H4 (cell line): Measurements from ENCODE around the gene SGMS2. TPM values are rescaled to one million over a fixed set of nuclear protein-coding genes. Genes with fewer than 3 reads are reported as not detected.

Experiments
- DNase-seq: peaks from one replicate; pipeline ENCODE4 v3.0.0-alpha.2; 2015; ENCODE audit warnings: low spot score
- total RNA-seq: library from RNA; depleted of rRNA; stranded (reverse); fragments of >200 nt; shearing (Covaris generic); gene quantifications from 2 replicates; pipeline ENCODE4 v1.2.3, GENCODE V29; 2014; rRNA removed

The SGMS2 gene
- total RNA-seq = 26.8 and 51.1 TPM in 2 replicates

GRCh38 chr4:107824350-107825071, at the start of gene SGMS2:
Gene SGMS2, plus strand, starts transcription at chr4:107824932. Its CDS starts 70,622 bp downstream, at chr4:107895554.
- peak; percentile 86 for DNase-seq

GRCh38 chr4:107777890-107778289, 46.8 kb upstream of the SGMS2 start:
- no peak for DNase-seq

- no peak for DNase-seq
These were observed 45.8 kb upstream of the SGMS2 start for GRCh38 chr4:107778784-107779530.

GRCh38 chr4:107780665-107781064, 44.1 kb upstream of the SGMS2 start:
- DNase-seq = no peak

GRCh38 chr4:107791902-107792301, 32.8 kb upstream of the SGMS2 start:
- no peak for DNase-seq

GRCh38 chr4:107792711-107793110, 32.0 kb upstream of the SGMS2 start:
- DNase-seq = no peak

- DNase-seq = no peak
These were observed 30.7 kb upstream of the SGMS2 start for GRCh38 chr4:107793996-107794395.

GRCh38 chr4:107799669-107800450, 24.9 kb upstream of the SGMS2 start:
- DNase-seq = no peak

- no peak for DNase-seq
These were observed 24.0 kb upstream of the SGMS2 start for GRCh38 chr4:107800706-107801105.

GRCh38 chr4:107801766-107802211, 22.9 kb upstream of the SGMS2 start:
- peak; percentile 98 for DNase-seq

GRCh38 chr4:107804956-107805355, 19.8 kb upstream of the SGMS2 start:
- no peak for DNase-seq

- DNase-seq = no peak
These were observed 18.5 kb upstream of the SGMS2 start for GRCh38 chr4:107806196-107806595.

- no peak for DNase-seq
These were observed 16.2 kb upstream of the SGMS2 start for GRCh38 chr4:107808572-107808971.

- no peak for DNase-seq
These were observed 15.5 kb upstream of the SGMS2 start for GRCh38 chr4:107809210-107809609.

- no peak for DNase-seq
These were observed 10.0 kb upstream of the SGMS2 start for GRCh38 chr4:107814758-107815157.

- no peak for DNase-seq
These were observed 9.6 kb upstream of the SGMS2 start for GRCh38 chr4:107815158-107815557.

- DNase-seq = peak; percentile 39
These were observed 6.3 kb upstream of the SGMS2 start for GRCh38 chr4:107818301-107818910.

GRCh38 chr4:107823870-107824349, 822 bp upstream of the SGMS2 start:
- no peak for DNase-seq

GRCh38 chr4:107825072-107825824, 516 bp downstream of the SGMS2 start:
- peak; percentile 32 for DNase-seq

- no peak for DNase-seq
These were observed 1.8 kb downstream of the SGMS2 start for GRCh38 chr4:107826421-107826980.
